ENCODE measurements around the gene PAFAH2. TPM values are rescaled to one million over a fixed set of nuclear protein-coding genes. Genes with fewer than 3 reads are reported as not detected.

Gene PAFAH2
- total and polyA plus RNA-seq, 2 of the 8 experiments (the other 6 are each of a cell fraction or from before 2014, with no cell fraction given): 7.7 to 9.3 TPM

DNA sequence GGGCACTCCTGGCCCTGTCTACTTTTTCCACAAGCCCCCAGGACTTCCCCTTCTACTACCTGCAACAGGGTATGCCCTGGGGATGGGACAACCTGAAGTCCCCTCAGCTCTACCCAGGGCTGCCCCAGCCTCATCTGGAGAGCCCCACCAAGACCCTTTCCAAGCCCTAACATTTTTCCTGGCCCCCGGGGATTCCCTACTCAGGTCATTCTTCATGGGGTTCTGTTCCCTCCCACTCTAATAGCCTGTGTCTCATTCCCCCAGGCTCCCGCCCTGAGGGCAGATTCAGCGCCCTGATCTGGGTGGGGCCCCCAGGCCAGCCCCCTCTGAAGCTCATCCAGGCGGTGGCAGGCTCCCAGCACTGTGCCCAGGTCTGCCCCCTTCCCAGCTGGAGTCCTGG, 33.3 kb upstream of the PAFAH2 start:
- Histone ChIP-seq H2AFZ (ENCODE audit: low read length) (no peak overlapping the region), H3K9me3 (ENCODE audit: insufficient read depth in 2 of 2, low read depth in 1 of 2, low read length in 1 of 2) (no peaks in the 10 kb centered on the region), H2AK5ac (ENCODE audit: low read depth, low read length) (no peak overlapping the region), H2BK5ac (ENCODE audit: low read depth, low read length) (no peak overlapping the region), H3K79me2 (ENCODE audit: control insufficient read depth in 1 of 2, insufficient read depth in 2 of 2, low read length in 2 of 2) (no peaks in the 10 kb centered on the region), H3K4me2 (ENCODE audit: insufficient read depth in 1 of 2, low read depth in 2 of 2, low read length in 2 of 2) (no peak overlapping the region), H3K36me3 (ENCODE audit: control insufficient read depth in 2 of 4, insufficient read depth in 4 of 4, low read length in 3 of 4) (no peaks in the 10 kb centered on the region), H2BK20ac (ENCODE audit: low read length) (no peak overlapping the region), H3K56ac (replicated peaks; ENCODE audit: insufficient read length, low read depth, low read length) (no peak overlapping the region), H3K23ac (ENCODE audit: insufficient read length) (no peak overlapping the region), H3K79me1 (ENCODE audit: low read depth, low read length) (no peaks in the 10 kb centered on the region), H3K14ac (ENCODE audit: insufficient read length) (no peak overlapping the region), H4K8ac (ENCODE audit: extremely low read depth, insufficient read depth, low read length) (no peak overlapping the region), H3K27me3 (replicated peaks in 1 of 4; ENCODE audit: control insufficient read depth in 3 of 4, extremely low read depth in 1 of 4, insufficient read depth in 3 of 4, low read length in 3 of 4) (peaks cover 6 to 20% (median 17%) of the 10 kb centered on the region in 4 experiments; a peak in 6 of 7 replicates), H3K4me3 (ENCODE audit: extremely low read depth in 1 of 4, insufficient read depth in 2 of 4, low read depth in 3 of 4, low read length in 4 of 4) (no peak overlapping the region), H3K27ac (ENCODE audit: low read depth, low read length) (no peak overlapping the region), H3K9ac (replicated peaks in 1 of 4; ENCODE audit: extremely low read depth in 1 of 4, low read depth in 3 of 4, low read length in 3 of 4) (no peak overlapping the region), H4K20me1 (replicated peaks in 1 of 2; ENCODE audit: control insufficient read depth in 1 of 2, insufficient read depth in 2 of 2, low read length in 2 of 2) (peaks cover 0 to 1% of the 10 kb centered on the region in 2 experiments), H2BK12ac (ENCODE audit: low read depth, low read length) (no peak overlapping the region), H4K5ac (ENCODE audit: insufficient read length, low read depth, low read length) (no peak overlapping the region), H3K18ac (ENCODE audit: extremely low read depth, low read length) (no peak overlapping the region), H3K4ac (replicated peaks; ENCODE audit: insufficient read length, low read depth, low read length) (no peak overlapping the region), H2BK120ac (replicated peaks; ENCODE audit: low read depth, low read length) (no peak overlapping the region), H4K91ac (replicated peaks; ENCODE audit: insufficient read length, low read length) (no peak overlapping the region), H3K23me2 (ENCODE audit: low read depth, low read length) (peaks cover 9% of the 10 kb centered on the region; the same call in 1 of the 2 replicates), H3K4me1 (replicated peaks in 1 of 4; ENCODE audit: control insufficient read depth in 3 of 4, insufficient read depth in 4 of 4, low read length in 3 of 4) (peaks cover 0 to 6% (median 6%) of the 10 kb centered on the region in 4 experiments; a peak in 5 of 7 replicates), H2BK15ac (ENCODE audit: low read length) (no peak overlapping the region)
- no peak for DNase-seq (ENCODE audit: low read depth in 1 of 2, low spot score in 2 of 2)
- CTCF ChIA-PET (ENCODE audit: partially characterized antibody): interaction anchor here (1.2 to 6.5 kb wide), 6 partner anchors 9 to 135 kb away, joined by 3 to 39 read pairs (median 9); partner anchors contain the start of gene EXTL1
- FAIRE-seq: no peak
- POLR2A ChIA-PET (ENCODE audit: partially characterized antibody): no interaction called here
- 71% methylated on average over 3 of the region's 4 CpGs; no CpG with 5 or more reads in 1 of the 2 experiments for WGBS, 2 experiments (ENCODE audit: extremely low coverage in 1 of 2, insufficient coverage in 1 of 2, insufficient read length in 1 of 2, insufficient replicate concordance in 2 of 2, low coverage in 1 of 2, low lambda C conversion rate in 2 of 2, missing lambda C conversion rate in 1 of 2)

Data from H1 (cell line).